ENCODE measurements around the gene TSSK2.

GRCh38 chr22:19128009-19128401, 3.1 kb upstream of the TSSK2 start:
- TF ChIP-seq, protein P1, sequence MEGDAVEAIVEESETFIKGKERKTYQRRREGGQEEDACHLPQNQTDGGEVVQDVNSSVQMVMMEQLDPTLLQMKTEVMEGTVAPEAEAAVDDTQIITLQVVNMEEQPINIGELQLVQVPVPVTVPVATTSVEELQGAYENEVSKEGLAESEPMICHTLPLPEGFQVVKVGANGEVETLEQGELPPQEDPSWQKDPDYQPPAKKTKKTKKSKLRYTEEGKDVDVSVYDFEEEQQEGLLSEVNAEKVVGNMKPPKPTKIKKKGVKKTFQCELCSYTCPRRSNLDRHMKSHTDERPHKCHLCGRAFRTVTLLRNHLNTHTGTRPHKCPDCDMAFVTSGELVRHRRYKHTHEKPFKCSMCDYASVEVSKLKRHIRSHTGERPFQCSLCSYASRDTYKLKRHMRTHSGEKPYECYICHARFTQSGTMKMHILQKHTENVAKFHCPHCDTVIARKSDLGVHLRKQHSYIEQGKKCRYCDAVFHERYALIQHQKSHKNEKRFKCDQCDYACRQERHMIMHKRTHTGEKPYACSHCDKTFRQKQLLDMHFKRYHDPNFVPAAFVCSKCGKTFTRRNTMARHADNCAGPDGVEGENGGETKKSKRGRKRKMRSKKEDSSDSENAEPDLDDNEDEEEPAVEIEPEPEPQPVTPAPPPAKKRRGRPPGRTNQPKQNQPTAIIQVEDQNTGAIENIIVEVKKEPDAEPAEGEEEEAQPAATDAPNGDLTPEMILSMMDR (IDR thresholded peaks at IDR 0.05; ENCODE audit: insufficient read depth, low read length, poor library complexity, severe bottlenecking): no peak
- no peak for TF ChIP-seq EZH2phosphoT487 (conservative IDR thresholded peaks at IDR 0.05; ENCODE audit: low read length)

All from SU-DHL-6 (cell line).